GM20000 (cell line): ENCODE data around the gene C2orf49.

Experiments
- DNase-seq: peaks from one replicate; pipeline ENCODE4 v3.0.0; 2012; ENCODE audit warnings: low spot score
- CTCF ChIP-seq: IDR thresholded peaks from 2 replicates; pipeline ENCODE4 v1.5.1; 2012; ENCODE audit warnings: mild to moderate bottlenecking, control low read depth; ENCODE audit errors: extremely low read depth, missing control alignments

C2orf49 gene

GRCh38 chr2:105383432-105384166 is 46.3 kb downstream of the C2orf49 start:
- DNase-seq: no peak
- no peak for TF ChIP-seq CTCF

- no peak for DNase-seq
- no peak for TF ChIP-seq CTCF
Observed at GRCh38 chr2:105384216-105384615, 46.9 kb downstream of the C2orf49 start.

- no peak for TF ChIP-seq CTCF
- DNase-seq: no peak
Observed at GRCh38 chr2:105384861-105385260, 47.5 kb downstream of the C2orf49 start.

- no peak for DNase-seq
- no peak for TF ChIP-seq CTCF
Observed at GRCh38 chr2:105385731-105386540, 48.6 kb downstream of the C2orf49 start.

GRCh38 chr2:105387225-105387624 is 49.9 kb downstream of the C2orf49 start:
- no peak for TF ChIP-seq CTCF
- DNase-seq: no peak

GRCh38 chr2:105388971-105389381 is 51.6 kb downstream of the C2orf49 start:
- TF ChIP-seq CTCF: no peak
- DNase-seq: no peak

- TF ChIP-seq CTCF: no peak
- no peak for DNase-seq
Observed at GRCh38 chr2:105390454-105390853, 53.1 kb downstream of the C2orf49 start.
